HG02763 (cell line): ENCODE results near the gene MKS1.

ENCODE experiments used
- ATAC-seq: cut with Tn5 transposase; IDR thresholded peaks from one replicate; pipeline ENCODE4 v1.9.1; 2021; ENCODE audit warnings: mild to moderate bottlenecking, moderate library complexity; ENCODE audit not compliant: unreplicated experiment

The MKS1 gene

GRCh38 chr17:58170622-58171021 lies 48.4 kb downstream of the MKS1 start:
- ATAC-seq: no peak

DNA sequence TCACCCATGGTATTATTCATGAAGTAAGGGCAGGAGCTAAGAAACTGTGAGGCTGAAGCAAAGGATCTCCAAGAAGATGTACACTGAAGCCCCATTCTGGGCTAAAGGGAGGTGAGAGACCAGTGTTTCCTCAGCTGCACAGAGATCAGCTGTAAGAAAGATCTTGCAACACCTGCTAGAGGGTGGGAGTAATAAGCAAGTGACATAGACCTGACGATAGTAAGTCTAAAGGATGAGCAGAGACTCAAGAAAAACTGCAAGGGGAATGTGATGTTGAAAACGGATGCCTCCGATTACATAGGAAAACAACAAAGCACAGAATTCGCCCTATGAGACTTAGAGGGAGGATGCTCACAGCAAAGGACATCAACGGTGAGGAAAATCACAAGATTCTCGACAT lies 52.4 kb downstream of the MKS1 start, which contains the start of gene OR4D2:
Gene OR4D2 (plus strand): TSS at position 301 of the 400 bp plus-strand sequence. CDS start 2,674 bp downstream, outside the sequence.
- ATAC-seq: no peak

DNA sequence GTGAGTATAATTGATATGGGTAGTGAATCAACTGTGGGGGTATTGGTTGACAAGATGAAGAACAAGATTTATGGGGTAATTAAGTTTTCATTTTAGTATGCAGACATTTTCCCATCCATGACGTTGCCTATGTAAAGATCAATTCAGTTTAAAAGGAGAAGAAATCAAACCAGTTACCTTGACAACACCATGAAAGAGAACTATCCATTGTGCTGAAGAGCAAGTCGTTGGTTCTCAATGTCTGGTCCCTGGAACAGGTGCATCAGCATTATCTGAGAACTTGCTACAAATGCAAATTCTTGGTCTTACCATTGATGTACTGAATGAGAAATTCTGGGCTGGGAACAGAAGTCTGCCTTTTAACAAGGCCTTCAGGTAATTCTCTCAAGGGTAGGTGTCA lies 53.1 kb downstream of the MKS1 start:
- ATAC-seq: no peak

DNA sequence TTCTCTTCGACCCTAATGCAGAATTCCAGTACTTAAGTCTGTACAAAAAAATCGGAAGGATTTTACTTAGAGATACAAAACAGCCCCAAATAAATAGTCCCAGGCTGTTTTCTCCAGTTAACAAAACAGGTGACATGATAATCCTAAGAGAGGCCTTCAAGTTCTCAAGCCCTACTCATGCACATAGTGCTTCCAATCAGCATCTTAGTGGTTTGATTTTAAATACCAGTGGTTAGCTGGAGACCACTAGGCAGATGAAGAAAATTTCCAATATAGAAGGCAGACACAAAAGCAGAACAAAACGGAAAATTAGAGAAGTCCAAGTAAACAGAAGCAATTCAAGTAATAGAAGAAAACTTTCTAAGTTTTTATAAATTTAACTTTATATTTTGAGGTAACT lies 57.5 kb downstream of the MKS1 start:
- ATAC-seq: no peak

DNA sequence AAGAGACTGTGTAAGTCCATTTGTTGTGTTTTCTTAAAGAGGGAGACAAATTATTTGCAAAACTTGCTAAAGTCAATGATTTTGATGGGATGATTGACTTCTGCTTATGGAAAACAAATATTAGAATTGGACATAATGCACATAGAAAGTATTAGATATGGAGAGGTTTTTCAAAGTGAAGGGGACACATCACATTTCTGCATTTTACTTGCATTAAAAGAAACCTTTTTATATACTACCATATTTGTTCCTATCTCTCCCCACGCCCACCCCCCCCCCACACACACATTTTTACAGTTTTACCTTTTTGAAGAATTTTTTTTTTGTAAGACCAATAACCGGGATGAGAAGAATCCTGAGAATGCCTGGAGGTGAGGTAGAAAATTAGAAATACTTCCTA lies 60.9 kb downstream of the MKS1 start:
- no peak for ATAC-seq

DNA sequence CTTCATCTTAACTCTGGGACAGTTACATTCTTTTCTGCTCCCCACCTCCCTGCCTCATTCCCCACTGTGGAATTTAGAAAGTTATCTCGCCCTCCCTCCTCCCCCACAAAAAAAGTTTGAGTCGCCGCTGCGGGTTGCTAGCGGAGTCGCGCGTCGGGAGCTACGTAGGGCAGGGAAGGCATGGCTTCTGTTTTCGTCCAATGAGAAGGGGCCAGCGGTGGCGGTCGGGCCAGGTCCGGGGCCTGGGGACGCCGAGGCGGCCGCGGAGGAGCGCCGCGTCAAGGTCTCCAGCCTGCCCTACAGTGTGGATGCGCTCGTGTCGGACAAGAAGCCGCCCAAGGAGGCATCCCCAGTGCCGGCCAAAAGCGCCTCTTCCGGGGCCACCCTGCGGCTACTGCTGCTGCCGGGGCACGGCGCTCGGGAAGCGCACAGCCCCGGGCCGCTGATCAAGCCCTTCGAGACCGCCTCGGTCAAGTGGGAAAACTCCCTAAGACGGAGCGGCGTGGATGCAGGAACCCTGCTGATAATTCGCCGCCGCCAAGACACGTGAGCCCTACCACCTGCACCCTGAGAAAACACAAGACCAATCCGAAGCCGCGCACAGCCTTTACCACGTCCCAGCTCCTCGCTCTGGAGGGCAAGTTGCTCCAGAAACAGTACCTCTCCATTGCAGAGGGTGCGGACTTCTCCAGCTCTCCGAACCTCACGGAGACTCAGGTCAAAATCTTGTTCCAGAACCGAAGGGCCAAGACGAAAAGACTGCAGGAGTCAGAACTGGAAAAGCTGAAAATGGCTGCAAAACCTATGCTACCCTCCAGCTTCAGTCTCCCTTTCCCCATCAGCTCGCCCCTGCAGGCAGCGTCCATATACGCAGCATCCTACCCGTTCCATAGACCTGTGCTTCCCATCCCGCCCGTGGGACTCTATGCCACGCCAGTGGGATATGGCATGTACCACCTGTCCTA lies 61.9 kb downstream of the MKS1 start:
- no peak for ATAC-seq
